Left hindlimb (tissue), 1 donor: Measurements from ENCODE around the gene POTEB2.
"Not testable (repeated sequence)": the region's sequence is repeated elsewhere in the genome, so short reads cannot be mapped to it uniquely, and the experiment has no call there.

ENCODE experiments used
- DNase-seq: peaks from one replicate; pipeline ENCODE4 v3.0.0-alpha.2; 2018

The POTEB2 gene

GRCh38 chr15:20866214-20866613 is at the start of gene POTEB2:
POTEB2 (minus strand) TSS chr15:20866314; CDS start chr15:20866281, 33 bp downstream.
- DNase-seq = not testable (repeated sequence)

- DNase-seq = not testable (repeated sequence)
These were observed 13.8 kb upstream of the POTEB2 start for GRCh38 chr15:20879916-20880315.

GRCh38 chr15:20878464-20878863 is 12.3 kb upstream of the POTEB2 start:
- DNase-seq = not testable (repeated sequence)

- DNase-seq = not testable (repeated sequence)
These were observed 11.7 kb upstream of the POTEB2 start for GRCh38 chr15:20877819-20878218.
